K562 (cell line): Measurements from ENCODE around the gene MAPRE2. TPM values are rescaled to one million over a fixed set of nuclear protein-coding genes. Genes with fewer than 3 reads are reported as not detected.

ENCODE experiments used
- ATAC-seq: fragments of 200-7000 bp; cut with Tn5 transposase; 3 replicates; pipeline ENCODE4 v1.9.1; 2020; ENCODE audit warnings: moderate library complexity
- BruUV-seq: library from RNA; stranded (reverse); fragments of 400-500 nt; replicated peaks from 2 replicates; lab custom pipeline; 2021; lab: Mats Ljungman, UMichigan
- CTCF ChIA-PET: fragments of 300-600 bp; formaldehyde crosslinking; extraction: SDS; loops from one replicate; lab custom pipeline; 2021; ENCODE audit warnings: low intra/inter-chr PET ratio; lab: Yijun Ruan, JAX
- POLR2A ChIA-PET: fragments of 300-600, 350-650 bp; sonication (Branson Sonifier 250); formaldehyde crosslinking; extraction: SDS; loops from one replicate; lab custom pipeline; 2021; ENCODE audit warnings: antibody characterized with exemption, inconsistent platforms; lab: Yijun Ruan, JAX
- DNase-seq, 4 experiments: peaks; one replicate each; pipeline versions ENCODE4 v3.0.0 to v3.0.0-alpha.2; 2011 to 2018; ENCODE audit warnings: low spot score in 3 of 4, mixed read lengths in 3 of 4; ENCODE audit errors: extremely low read depth in 1 of 4
- FAIRE-seq: peaks from 2 replicates; lab custom pipeline; 2011; peaks lifted over from hg19 to GRCh38; lab: Jason Lieb, UNC
- H2AFZ ChIP-seq: 2 replicates; pipeline ENCODE4 v1.6.0; 2011; ENCODE audit warnings: low read depth, low read length, control low read depth, inconsistent platforms
- H3K27ac ChIP-seq: fragments of 200-600 bp; 3 replicates; pipeline ENCODE4 v1.8.0; 2011; ENCODE audit warnings: low read depth, mild to moderate bottlenecking, control low read depth, inconsistent platforms, low read length, moderate library complexity, mixed read lengths; ENCODE audit errors: extremely low read depth
- H3K27me3 ChIP-seq, 2 experiments: fragments of 300-600 bp in 1 of 2; 2 replicates in 1 of 2; 3 replicates in 1 of 2; pipeline versions ENCODE4 v1.6.0 to v1.8.0; 2011; ENCODE audit warnings: inconsistent platforms in 2 of 2, low read length in 2 of 2, mild to moderate bottlenecking in 1 of 2, mixed read lengths in 1 of 2, moderate library complexity in 1 of 2; ENCODE audit not compliant: control insufficient read depth in 2 of 2, insufficient read depth in 2 of 2
- H3K36me3 ChIP-seq: fragments of 300-600 bp; 3 replicates; pipeline ENCODE4 v1.8.0; 2011; ENCODE audit warnings: mild to moderate bottlenecking, low read length, inconsistent platforms; ENCODE audit not compliant: control insufficient read depth, insufficient read depth
- H3K4me1 ChIP-seq, 2 experiments: fragments of 200-600 bp in 1 of 2; replicated peaks in 1 of 2; 2 replicates in 1 of 2; 3 replicates in 1 of 2; pipeline versions ENCODE4 v1.5.1 to v1.8.0; 2011; ENCODE audit warnings: inconsistent platforms in 2 of 2, low read length in 2 of 2, mild to moderate bottlenecking in 1 of 2, mixed read lengths in 1 of 2, moderate library complexity in 1 of 2; ENCODE audit not compliant: control insufficient read depth in 2 of 2, insufficient read depth in 2 of 2
- H3K4me2 ChIP-seq: 2 replicates; pipeline ENCODE4 v1.6.1; 2011; ENCODE audit warnings: low read length, control low read depth, inconsistent platforms, mixed read lengths; ENCODE audit not compliant: insufficient read depth
- H3K4me3 ChIP-seq: fragments of 200-600 bp; sonication (generic), shearing (Covaris generic); 2 replicates; pipeline ENCODE4 v1.5.1; 2016; ENCODE audit warnings: control low read depth, inconsistent platforms
- H3K79me2 ChIP-seq: fragments of 200-600 bp; 3 replicates; pipeline ENCODE4 v1.8.0; 2011; ENCODE audit warnings: low read length, inconsistent platforms; ENCODE audit not compliant: control insufficient read depth, insufficient read depth
- H3K9ac ChIP-seq, 2 experiments: 2 replicates each; pipeline versions ENCODE4 v1.6.0 to v1.6.1; 2011; ENCODE audit warnings: low read depth in 2 of 2, low read length in 2 of 2, control low read depth in 1 of 2, inconsistent platforms in 1 of 2, mild to moderate bottlenecking in 1 of 2, mixed read lengths in 1 of 2; ENCODE audit not compliant: insufficient read depth in 1 of 2
- H3K9me1 ChIP-seq: one replicate; pipeline ENCODE4 v1.6.0; 2011; ENCODE audit warnings: inconsistent platforms, mild to moderate bottlenecking, low read length, moderate library complexity; ENCODE audit not compliant: control insufficient read depth, insufficient read depth
- H3K9me3 ChIP-seq: replicated peaks from 2 replicates; pipeline ENCODE4 v1.5.1; 2011; ENCODE audit warnings: low read depth, low read length, inconsistent platforms; ENCODE audit not compliant: control insufficient read depth, insufficient read depth
- H4K20me1 ChIP-seq: replicated peaks from 2 replicates; pipeline ENCODE4 v1.6.1; 2011; ENCODE audit warnings: low read length, inconsistent platforms, mixed read lengths; ENCODE audit not compliant: control insufficient read depth, insufficient read depth
- EZH2 ChIP-seq: IDR thresholded peaks from 2 replicates; pipeline ENCODE4 v1.6.1; 2012; ENCODE audit warnings: low read depth, mild to moderate bottlenecking, inconsistent platforms, low read length, borderline replicate concordance
- HMGN3 ChIP-seq: IDR thresholded peaks from 2 replicates; pipeline ENCODE4 v1.6.1; 2011; ENCODE audit warnings: borderline replicate concordance, low read depth, mild to moderate bottlenecking, mixed read lengths, low read length; ENCODE audit not compliant: insufficient read length; ENCODE audit errors: extremely low read depth
- NR1H2 ChIP-seq: sonication (generic); formaldehyde crosslinking; IDR thresholded peaks from 2 replicates; pipeline ENCODE4 v1.4.0; 2020; ENCODE audit warnings: mild to moderate bottlenecking, missing genetic modification reagents
- PRMT5 ChIP-seq: sonication (generic); formaldehyde crosslinking; IDR thresholded peaks from 2 replicates; pipeline ENCODE4 v1.5.0; 2020; ENCODE audit warnings: missing genetic modification reagents
- STAT5B ChIP-seq: fragments of 250-450 bp; sonication (Bioruptor Pico); IDR thresholded peaks from 2 replicates; pipeline ENCODE4 v1.8.0; 2021; ENCODE audit warnings: mild to moderate bottlenecking, inconsistent platforms
- TRIM28 ChIP-seq: fragments of 450-650 bp; IDR thresholded peaks from 2 replicates; pipeline ENCODE4 v1.6.1; 2017
- ZMIZ1 ChIP-seq, 2 experiments: fragments of 150-350 bp in 1 of 2; IDR thresholded peaks; 2 replicates each; pipeline ENCODE4 v1.6.1; 2012 to 2016; ENCODE audit warnings: low read depth in 2 of 2, low read length in 2 of 2, mild to moderate bottlenecking in 1 of 2, moderate library complexity in 1 of 2
- ZNF551 ChIP-seq: fragments of 250-450 bp; sonication (Bioruptor Pico); IDR thresholded peaks from 2 replicates; pipeline ENCODE4 v1.5.0; 2021; ENCODE audit warnings: mild to moderate bottlenecking, moderate library complexity
- in situ Hi-C: fragments of 300-500 bp; cut with MboI; formaldehyde crosslinking; loops from 4 replicates; pipeline ENCODE4 v1.15.0; 2018; ENCODE audit warnings: inconsistent platforms, mixed read lengths
- intact Hi-C: fragments of 100-400 bp; cut with micrococcal nuclease; formaldehyde crosslinking; loops from 2 replicates; pipeline ENCODE4 v1.14.2; 2022
- polyA plus RNA-seq, 8 experiments: library from polyadenylated mRNA; depleted of rRNA in 4 of 8; stranded (reverse) in 5 of 8; unstranded in 3 of 8; fragments of >200 nt; fragmentation: Nextera tagmentation in 2 of 8; fragmentation: Illumina TruSeq in 1 of 8; extraction: Ambion mirVana in 2 of 8; extraction: Trizol in 1 of 8; gene quantifications; 2 replicates each; pipeline versions ENCODE4 v1.2.1 to v1.2.3, GENCODE V29; 2011 to 2014; ENCODE audit warnings: inconsistent platforms in 1 of 8, missing spikeins in 1 of 8
- total RNA-seq, 7 experiments: library from RNA; depleted of rRNA in 6 of 7; stranded (reverse); fragments of >200 nt in 6 of 7; fragmentation: Illumina TruSeq in 2 of 7; extraction: Trizol in 2 of 7; gene quantifications; 2 replicates each; pipeline versions ENCODE4 v1.2.1 to v1.2.3, GENCODE V29; 2011 to 2021; ENCODE audit warnings: low replicate concordance in 1 of 7
- TF ChIP-seq, protein P1 (sequence below): fragments of 450-650 bp; formaldehyde crosslinking; IDR thresholded peaks from 2 replicates; pipeline ENCODE4 v1.4.0; 2020; ENCODE audit warnings: mild to moderate bottlenecking, mixed read lengths
- TF ChIP-seq, protein P2 (sequence below): fragments of 250-450 bp; sonication (Bioruptor Pico); IDR thresholded peaks from 2 replicates; pipeline ENCODE4 v1.8.0; 2021; ENCODE audit warnings: moderate library complexity, mild to moderate bottlenecking, inconsistent platforms

The MAPRE2 gene
- total and polyA plus RNA-seq, 9 of the 15 experiments (the other 6 are each of a cell fraction or from before 2014, with no cell fraction given): 32.3 to 70.7 (median 40.7) TPM

DNA sequence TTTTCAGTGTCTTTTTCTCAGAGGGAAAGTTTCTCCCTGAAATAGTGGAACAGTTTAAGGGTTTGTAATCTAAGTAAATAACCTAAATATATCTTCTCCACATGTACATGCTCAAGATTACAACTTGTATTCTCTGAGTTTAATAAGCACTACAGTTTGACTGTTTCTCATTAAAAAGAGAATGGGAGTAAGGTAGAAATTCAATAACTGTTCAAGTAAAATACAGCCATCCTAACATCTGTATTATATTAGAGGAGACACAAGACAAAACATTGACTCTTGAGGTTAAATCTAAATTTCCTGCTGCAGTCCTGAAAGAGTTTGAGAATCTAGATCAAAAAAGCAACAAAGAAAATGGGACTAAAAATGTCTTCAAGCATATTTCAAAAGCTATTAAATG lies 126.6 kb downstream of the MAPRE2 start:
- Histone ChIP-seq H3K9me1 (no peaks in the 10 kb centered on the region), H3K27me3 (peaks cover 0 to 4% of the 10 kb centered on the region in 2 experiments; a peak in 3 of 5 replicates), H3K27ac (no peak overlapping the region), H3K4me1 (no peaks in the 10 kb centered on the region; a peak in 1 of 5 replicates), H3K36me3 (no peaks in the 10 kb centered on the region), H4K20me1 (no peaks in the 10 kb centered on the region), H3K9ac (no peak overlapping the region), H3K9me3 (no peaks in the 10 kb centered on the region), H3K4me2 (no peak overlapping the region), H3K4me3 (no peak overlapping the region), H3K79me2 (no peaks in the 10 kb centered on the region), H2AFZ (no peak overlapping the region)
- FAIRE-seq: no peak
- intact Hi-C loops (loop anchor here (10.0 kb wide), 1 partner anchor 303 kb away; no protein-coding TSS in a partner anchor), in situ Hi-C loops (no loop called here)
- no peak for TF ChIP-seq EZH2
- TF ChIP-seq ZMIZ1 (IDR thresholded peaks at IDR 0.05; ENCODE audit: low read depth in 2 of 2, low read length in 2 of 2): no peak
- no peak for TF ChIP-seq STAT5B
- TF ChIP-seq, protein P1, sequence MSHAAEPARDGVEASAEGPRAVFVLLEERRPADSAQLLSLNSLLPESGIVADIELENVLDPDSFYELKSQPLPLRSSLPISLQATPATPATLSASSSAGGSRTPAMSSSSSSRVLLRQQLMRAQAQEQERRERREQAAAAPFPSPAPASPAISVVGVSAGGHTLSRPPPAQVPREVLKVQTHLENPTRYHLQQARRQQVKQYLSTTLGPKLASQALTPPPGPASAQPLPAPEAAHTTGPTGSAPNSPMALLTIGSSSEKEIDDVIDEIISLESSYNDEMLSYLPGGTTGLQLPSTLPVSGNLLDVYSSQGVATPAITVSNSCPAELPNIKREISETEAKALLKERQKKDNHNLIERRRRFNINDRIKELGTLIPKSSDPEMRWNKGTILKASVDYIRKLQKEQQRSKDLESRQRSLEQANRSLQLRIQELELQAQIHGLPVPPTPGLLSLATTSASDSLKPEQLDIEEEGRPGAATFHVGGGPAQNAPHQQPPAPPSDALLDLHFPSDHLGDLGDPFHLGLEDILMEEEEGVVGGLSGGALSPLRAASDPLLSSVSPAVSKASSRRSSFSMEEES (CRISPR knock-in tag): no peak
- no peak for TF ChIP-seq ZNF551 (CRISPR knock-in tag)
- TF ChIP-seq NR1H2 (CRISPR knock-in tag): no peak
- TF ChIP-seq HMGN3: no peak
- TF ChIP-seq, protein P2, sequence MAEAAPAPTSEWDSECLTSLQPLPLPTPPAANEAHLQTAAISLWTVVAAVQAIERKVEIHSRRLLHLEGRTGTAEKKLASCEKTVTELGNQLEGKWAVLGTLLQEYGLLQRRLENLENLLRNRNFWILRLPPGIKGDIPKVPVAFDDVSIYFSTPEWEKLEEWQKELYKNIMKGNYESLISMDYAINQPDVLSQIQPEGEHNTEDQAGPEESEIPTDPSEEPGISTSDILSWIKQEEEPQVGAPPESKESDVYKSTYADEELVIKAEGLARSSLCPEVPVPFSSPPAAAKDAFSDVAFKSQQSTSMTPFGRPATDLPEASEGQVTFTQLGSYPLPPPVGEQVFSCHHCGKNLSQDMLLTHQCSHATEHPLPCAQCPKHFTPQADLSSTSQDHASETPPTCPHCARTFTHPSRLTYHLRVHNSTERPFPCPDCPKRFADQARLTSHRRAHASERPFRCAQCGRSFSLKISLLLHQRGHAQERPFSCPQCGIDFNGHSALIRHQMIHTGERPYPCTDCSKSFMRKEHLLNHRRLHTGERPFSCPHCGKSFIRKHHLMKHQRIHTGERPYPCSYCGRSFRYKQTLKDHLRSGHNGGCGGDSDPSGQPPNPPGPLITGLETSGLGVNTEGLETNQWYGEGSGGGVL: no peak
- TF ChIP-seq PRMT5: no peak
- no peak for TF ChIP-seq TRIM28
- BruUV-seq: no TSS peak
- ChIA-PET CTCF (no interaction called here), POLR2A (interaction anchor here (0.5 kb wide), 1 partner anchor 287 kb away, joined by 3 read pairs; no protein-coding TSS in a partner anchor)
- no peak for DNase-seq
- no peak for ATAC-seq
